ENCODE results near the gene LAPTM5.

Gene LAPTM5

GRCh38 chr1:30712583-30712982 is 45.0 kb downstream of the LAPTM5 start:
- no peak for DNase-seq

- no peak for DNase-seq
Measured at GRCh38 chr1:30710407-30710806, 47.2 kb downstream of the LAPTM5 start.

GRCh38 chr1:30708361-30708728 is 49.2 kb downstream of the LAPTM5 start:
- no peak for DNase-seq

- peak; percentile 77 for DNase-seq
Measured at GRCh38 chr1:30707412-30708360, 49.9 kb downstream of the LAPTM5 start.

- no peak for DNase-seq
Measured at GRCh38 chr1:30706528-30706927, 51.0 kb downstream of the LAPTM5 start.

- DNase-seq: no peak
Measured at GRCh38 chr1:30705698-30706097, 51.9 kb downstream of the LAPTM5 start.

- no peak for DNase-seq
Measured at GRCh38 chr1:30704765-30705509, 52.6 kb downstream of the LAPTM5 start.

- no peak for DNase-seq
Measured at GRCh38 chr1:30704271-30704670, 53.3 kb downstream of the LAPTM5 start.

GRCh38 chr1:30702823-30703222 is 54.8 kb downstream of the LAPTM5 start:
- DNase-seq: no peak

- no peak for DNase-seq
Measured at GRCh38 chr1:30701258-30701633, 56.3 kb downstream of the LAPTM5 start.

- no peak for DNase-seq
Measured at GRCh38 chr1:30700528-30701257, 56.9 kb downstream of the LAPTM5 start.

GRCh38 chr1:30699762-30700161 is 57.8 kb downstream of the LAPTM5 start:
- no peak for DNase-seq

GRCh38 chr1:30698401-30698981 is 59.1 kb downstream of the LAPTM5 start:
- DNase-seq: peak; percentile 55

GRCh38 chr1:30697571-30698376 is 59.8 kb downstream of the LAPTM5 start:
- peak; percentile 30 for DNase-seq

GRCh38 chr1:30696831-30697230 is 60.7 kb downstream of the LAPTM5 start:
- peak; percentile 18 for DNase-seq

GRCh38 chr1:30695439-30695841 is 62.1 kb downstream of the LAPTM5 start:
- DNase-seq: peak; percentile 76

GRCh38 chr1:30694280-30695175 is 63.0 kb downstream of the LAPTM5 start:
- peak; percentile 8 for DNase-seq

GRCh38 chr1:30693822-30694221 is 63.8 kb downstream of the LAPTM5 start:
- peak; percentile 4 for DNase-seq

- DNase-seq: peak; percentile 3
Measured at GRCh38 chr1:30693366-30693765, 64.2 kb downstream of the LAPTM5 start.

- DNase-seq: peak; percentile 19
Measured at GRCh38 chr1:30692948-30693301, 64.6 kb downstream of the LAPTM5 start.
